DMS53 treated with DMSO at 0.1 percent for 48 hours (cell line): ENCODE results near the gene AXIN2.
A peak's percentile ranks its signal among the peaks of the same experiment; 100 is the strongest.

Source experiments
- DNase-seq: peaks from one replicate; lab custom pipeline; 2025; ENCODE audit not compliant: unreplicated experiment; lab: John Stamatoyannopoulos, UW

AXIN2 gene

GRCh38 chr17:65554553-65555223, 6.8 kb downstream of the AXIN2 start:
- no peak for DNase-seq

DNA sequence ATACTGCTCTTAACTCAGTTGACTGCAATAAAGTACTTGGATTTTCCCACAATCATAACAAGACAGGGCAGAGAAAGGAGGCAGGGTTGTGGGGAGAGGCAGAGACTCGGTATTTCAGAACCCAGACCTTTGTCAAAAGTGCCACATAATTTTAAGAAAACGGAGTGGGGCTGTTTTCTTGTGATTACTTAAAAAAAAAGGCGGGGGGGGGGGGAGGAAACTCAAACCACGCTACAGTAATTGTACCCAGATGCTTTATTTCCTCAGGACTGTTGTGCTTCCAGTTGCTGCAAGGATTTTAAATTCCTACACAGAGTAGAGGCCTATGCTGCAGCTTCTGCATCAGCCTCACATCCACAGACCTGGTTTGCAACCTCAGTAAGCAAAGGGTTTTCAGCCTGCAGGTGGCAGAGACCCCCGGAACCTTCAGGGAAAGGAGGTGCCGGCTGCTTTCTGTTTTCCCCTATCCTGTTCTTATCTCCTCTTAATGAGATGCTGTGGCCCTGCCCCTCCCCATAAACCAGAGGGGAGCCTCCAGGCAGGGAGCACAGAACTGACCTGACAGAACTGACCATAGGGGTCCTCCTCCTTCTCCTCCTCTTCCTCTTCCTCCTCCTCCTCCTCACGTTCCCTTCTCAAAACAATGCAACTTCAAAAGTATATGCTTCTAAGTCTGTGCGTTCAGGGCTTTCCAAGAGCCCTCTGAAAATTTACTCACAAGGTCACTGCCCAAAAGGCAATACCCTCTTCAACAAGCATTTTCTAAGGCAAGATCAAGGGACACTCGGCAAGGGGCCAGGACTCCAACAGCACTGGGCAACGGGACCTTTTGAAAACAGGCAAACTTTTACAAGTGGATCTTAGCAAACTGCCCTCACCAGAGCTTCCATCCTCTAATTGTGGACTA, 7.5 kb downstream of the AXIN2 start:
- DNase-seq: no peak

- no peak for DNase-seq
Measured at GRCh38 chr17:65553009-65553645, 8.3 kb downstream of the AXIN2 start.

DNA sequence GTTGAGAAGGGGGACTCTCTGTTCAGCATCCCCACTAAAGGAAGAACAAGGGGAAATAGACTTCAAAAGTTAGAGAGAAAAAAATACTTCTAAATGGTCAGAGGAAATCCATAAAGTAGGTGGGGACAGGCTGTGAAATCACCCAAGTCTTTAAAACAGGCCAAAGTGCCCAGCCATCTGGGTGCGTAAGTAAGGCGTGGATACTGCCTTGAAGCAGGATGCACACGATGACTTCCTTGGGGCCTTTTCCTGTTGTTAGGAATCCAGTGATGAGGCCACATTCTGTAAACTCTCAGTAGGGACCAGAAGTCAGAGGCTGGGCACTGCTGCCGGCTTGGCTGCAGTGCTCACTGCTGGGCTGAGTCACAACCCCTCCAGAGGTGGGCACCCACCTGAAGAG, 9.2 kb downstream of the AXIN2 start:
- DNase-seq: no peak

GRCh38 chr17:65551267-65552040, 10.0 kb downstream of the AXIN2 start:
- DNase-seq: no peak

GRCh38 chr17:65550758-65551157, 10.7 kb downstream of the AXIN2 start:
- no peak for DNase-seq

- no peak for DNase-seq
Measured at GRCh38 chr17:65550075-65550662, 11.3 kb downstream of the AXIN2 start.

DNA sequence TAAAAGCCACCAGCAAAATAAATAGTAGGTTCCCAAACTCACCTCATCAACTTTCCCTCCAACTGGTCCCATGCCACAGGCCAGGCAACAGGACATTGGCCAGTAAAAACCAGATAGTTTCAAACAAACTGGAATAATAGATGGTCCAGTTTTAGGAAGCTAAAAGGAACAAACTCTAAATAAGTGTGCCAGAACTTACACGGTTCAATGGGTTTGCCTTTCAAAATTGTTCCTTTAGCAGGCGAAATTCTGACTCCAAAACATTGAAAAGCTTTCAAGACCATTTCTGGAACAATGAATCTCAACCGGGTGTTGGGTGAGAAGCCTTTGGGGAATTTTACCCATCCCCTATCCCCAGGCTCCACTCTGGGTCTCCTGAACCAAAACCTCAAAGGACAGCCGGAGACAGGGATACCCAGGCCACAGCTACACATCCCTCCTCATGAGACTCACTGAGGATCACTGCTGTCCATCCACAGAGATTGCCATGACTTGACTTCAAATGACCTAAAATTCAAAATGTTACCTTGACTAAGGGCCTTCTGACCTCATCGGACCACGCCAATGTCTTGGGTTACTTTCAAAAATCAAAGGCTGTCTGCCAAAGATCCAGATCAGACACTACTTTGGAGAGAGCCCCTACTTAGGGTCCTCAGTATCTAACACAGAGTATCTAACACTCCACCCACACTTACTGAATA, 13.0 kb downstream of the AXIN2 start:
- no peak for DNase-seq

DNA sequence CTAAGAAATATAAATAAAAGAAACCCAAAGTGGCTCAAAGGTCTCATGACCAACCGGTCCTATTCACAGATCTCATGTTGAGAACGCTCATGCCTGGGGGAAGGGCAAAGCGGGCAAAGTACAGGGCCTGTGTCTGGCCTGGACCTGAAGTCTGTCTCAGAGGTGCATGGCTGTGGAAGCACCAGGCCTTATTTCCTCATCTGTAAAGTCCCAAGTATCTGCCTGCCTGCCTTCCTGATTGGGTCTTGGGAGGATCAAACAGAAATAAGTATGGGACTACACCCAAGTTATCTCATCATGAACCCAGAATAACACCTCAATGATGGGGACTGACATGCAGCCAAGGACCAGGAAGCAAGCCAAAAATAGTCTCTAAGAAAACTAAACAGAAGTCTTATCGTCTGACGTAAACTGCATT, 14.2 kb downstream of the AXIN2 start:
- DNase-seq: no peak

- no peak for DNase-seq
Measured at GRCh38 chr17:65546579-65546978, 14.9 kb downstream of the AXIN2 start.

DNA sequence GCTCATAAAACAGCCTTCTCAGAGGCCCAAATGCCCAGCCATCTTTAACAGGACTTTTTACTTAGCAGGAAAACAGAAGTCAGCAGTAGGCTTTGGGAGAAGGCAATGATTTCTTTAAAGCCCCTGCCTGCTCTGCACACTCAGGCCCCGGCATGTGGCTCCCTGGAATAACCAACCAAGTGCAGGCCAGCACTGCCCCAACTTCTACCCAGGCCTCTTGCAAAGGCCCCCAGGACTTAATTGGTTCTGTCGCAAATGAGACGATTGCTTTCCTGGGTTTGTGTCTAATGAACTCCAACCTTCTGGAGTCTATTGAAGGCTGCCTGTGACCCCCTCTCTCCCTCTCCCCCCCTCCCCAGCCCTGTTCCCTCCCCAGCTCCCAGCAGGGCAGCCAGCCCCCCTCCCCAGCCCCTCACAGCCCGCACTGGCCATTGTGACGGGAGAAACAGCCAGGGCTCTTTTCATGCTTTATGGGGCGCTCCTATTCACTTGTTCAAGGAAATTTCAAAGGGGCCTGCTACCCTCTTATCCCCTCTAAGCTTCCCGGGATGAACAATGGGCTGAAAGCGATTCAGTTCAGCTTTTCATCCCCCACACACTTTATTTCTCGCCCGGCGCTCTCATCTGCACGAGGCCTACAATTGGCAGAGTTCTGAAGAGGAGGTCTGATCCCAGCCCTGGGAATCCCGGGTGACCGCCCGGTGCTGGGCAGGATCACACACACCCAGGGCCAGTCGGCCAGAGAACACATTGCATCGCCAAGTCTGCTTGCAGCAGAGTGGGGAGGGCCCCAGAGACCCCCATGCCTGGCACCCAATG, 15.5 kb downstream of the AXIN2 start:
- no peak for DNase-seq

DNA sequence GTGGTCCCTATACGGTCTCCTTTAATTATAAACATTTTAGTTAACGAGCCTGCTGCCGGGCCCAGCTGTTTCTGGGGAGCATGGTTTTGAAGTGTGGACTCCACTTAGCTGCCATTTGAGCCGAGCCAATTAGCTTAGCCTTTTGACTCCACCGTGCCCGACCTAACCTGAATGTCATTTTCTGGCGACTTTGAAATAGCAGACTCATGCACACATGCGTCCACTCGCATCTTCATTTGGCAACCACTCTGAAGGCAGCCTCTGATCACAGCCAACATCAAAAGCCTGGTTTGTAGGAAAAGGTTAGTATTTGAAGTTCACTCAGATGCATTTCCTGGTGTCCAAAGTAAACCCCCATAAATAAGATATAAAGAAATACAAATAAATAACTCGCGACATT, 16.8 kb downstream of the AXIN2 start:
- no peak for DNase-seq

- peak; percentile 53 for DNase-seq
Measured at GRCh38 chr17:65542610-65543009, 18.8 kb downstream of the AXIN2 start.

DNA sequence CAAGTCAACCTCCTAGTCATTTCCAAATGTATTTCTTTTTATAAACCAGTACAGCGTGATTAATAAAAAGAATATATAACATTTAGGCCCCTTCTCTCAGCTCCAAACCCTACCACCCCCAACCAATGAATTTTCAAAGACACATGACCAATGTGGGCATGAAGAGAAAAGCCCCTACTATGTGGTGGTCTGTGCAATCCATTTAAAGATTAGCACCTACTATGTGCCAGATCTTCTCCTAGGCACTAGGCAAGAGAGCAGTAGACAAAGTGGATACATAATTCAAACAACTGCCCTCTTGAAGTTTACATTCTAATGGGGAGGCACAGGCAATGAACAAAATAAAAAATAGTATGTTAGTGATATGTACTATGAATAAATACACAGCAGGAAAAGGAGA, 19.4 kb downstream of the AXIN2 start:
- no peak for DNase-seq

GRCh38 chr17:65541453-65541852, 20.0 kb downstream of the AXIN2 start:
- no peak for DNase-seq

DNA sequence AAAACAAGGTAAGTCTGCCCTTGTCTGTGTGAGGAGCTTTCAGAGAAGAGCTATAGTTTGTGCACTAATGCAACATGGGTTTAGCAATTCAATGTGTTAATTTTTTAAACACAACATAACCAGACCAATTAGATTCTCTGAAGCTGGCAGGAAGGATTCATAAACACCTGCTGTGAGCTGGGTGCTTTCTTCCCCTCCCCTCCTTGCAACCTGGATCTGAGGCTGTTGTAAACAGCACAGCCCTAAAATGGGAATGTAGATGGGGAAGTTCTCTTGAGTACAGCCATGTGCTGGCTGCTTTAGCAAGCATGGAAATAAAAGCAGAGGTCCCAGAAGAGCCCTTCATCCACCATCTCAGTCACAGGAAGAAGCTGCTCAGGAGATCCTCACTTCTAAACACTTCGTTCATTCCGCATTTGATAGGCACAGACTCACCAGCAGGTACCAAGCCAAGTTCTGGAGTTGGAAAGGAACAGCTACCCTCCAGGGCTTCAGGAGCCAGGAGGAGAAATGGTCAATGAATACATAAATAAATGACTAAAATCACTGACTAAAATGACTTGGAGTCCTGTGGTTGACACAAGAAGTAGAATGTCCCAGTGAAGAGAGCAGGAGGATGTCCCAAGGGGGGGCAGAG, 21.7 kb downstream of the AXIN2 start:
- no peak for DNase-seq

GRCh38 chr17:65538675-65539529, 22.5 kb downstream of the AXIN2 start:
- DNase-seq: no peak
